Suprapubic skin (tissue), 4 donors: ENCODE measurements around the gene ANG. TPM values are rescaled to one million over a fixed set of nuclear protein-coding genes. Genes with fewer than 3 reads are reported as not detected.

Experiments used
- DNase-seq, 2 donors: peaks; one replicate each; pipeline ENCODE4 v3.0.0-alpha.2; 2019; ENCODE audit warnings: low spot score in 2 of 2
- H3K27ac ChIP-seq: fragments of 200-600 bp; sonication (generic); one replicate; pipeline ENCODE4 v1.5.1; 2019
- H3K27me3 ChIP-seq: fragments of 200-600 bp; sonication (generic); one replicate; pipeline ENCODE4 v1.5.1; 2019
- H3K36me3 ChIP-seq: fragments of 200-600 bp; sonication (generic); one replicate; pipeline ENCODE4 v1.5.1; 2019
- H3K4me1 ChIP-seq: fragments of 200-600 bp; sonication (generic); one replicate; pipeline ENCODE4 v1.5.1; 2019
- H3K4me3 ChIP-seq: fragments of 200-600 bp; sonication (generic); one replicate; pipeline ENCODE4 v1.5.1; 2019; ENCODE audit warnings: mild to moderate bottlenecking
- H3K9me3 ChIP-seq: fragments of 200-600 bp; sonication (generic); one replicate; pipeline ENCODE4 v1.5.1; 2019
- CTCF ChIP-seq, 2 donors: fragments of 200-600 bp in 1 of 2; fragments of 450-650 bp in 1 of 2; sonication (generic) in 1 of 2; IDR thresholded peaks; one replicate each; pipeline ENCODE4 v1.5.1; 2016 to 2019; ENCODE audit warnings: antibody characterized with exemption in 2 of 2, mild to moderate bottlenecking in 1 of 2, moderate library complexity in 1 of 2
- EP300 ChIP-seq: sonication (generic); formaldehyde crosslinking; IDR thresholded peaks from one replicate; pipeline ENCODE4 v1.6.1; 2017; ENCODE audit warnings: antibody characterized with exemption
- POLR2A ChIP-seq, 2 donors: fragments of 450-650 bp; IDR thresholded peaks; one replicate each; pipeline ENCODE4 v1.6.1; 2017; ENCODE audit warnings: antibody characterized with exemption in 2 of 2, mild to moderate bottlenecking in 2 of 2, moderate library complexity in 2 of 2
- POLR2AphosphoS5 ChIP-seq, 3 donors: sonication (generic); formaldehyde crosslinking; IDR thresholded peaks; one replicate each; pipeline ENCODE4 v1.6.1; 2017; ENCODE audit warnings: antibody characterized with exemption in 3 of 3
- WGBS: methylation state at CpG from one replicate; pipeline ENCODE4 v1.1.5; 2018; 5-methylcytosine and 5-hydroxymethylcytosine counted together
- total RNA-seq, 4 donors: library from RNA; depleted of rRNA; stranded (reverse); fragments of >200 nt; gene quantifications; one replicate each; pipeline ENCODE4 v1.1.0, GENCODE V29; 2016

Gene ANG
- total RNA-seq, 4 donors from 2014 or later, result 19.3 to 46.9 (median 27.1) TPM

GRCh38 chr14:20680363-20680762 is 8.2 kb upstream of the ANG start:
- no peak for DNase-seq
- WGBS, result 72% methylated on average over 7 of the region's 8 CpGs
- H3K36me3 ChIP-seq, result no peaks in the 10 kb centered on the region
- H3K27ac ChIP-seq, result no peak overlapping the region
- peaks cover 25% of the 10 kb centered on the region for H3K4me1 ChIP-seq
- TF ChIP-seq EP300 (no peak), POLR2A (IDR thresholded peaks at IDR 0.05) (no peak), CTCF (IDR thresholded peaks at IDR 0.05) (no peak), POLR2AphosphoS5 (IDR thresholded peaks at IDR 0.05) (no peak)
- no peaks in the 10 kb centered on the region for H3K27me3 ChIP-seq
- no peak overlapping the region for H3K4me3 ChIP-seq
- no peaks in the 10 kb centered on the region for H3K9me3 ChIP-seq

GRCh38 chr14:20680843-20681347 is 7.7 kb upstream of the ANG start:
- Histone ChIP-seq H3K4me3 (peak overlapping the region; percentile 71), H3K36me3 (no peaks in the 10 kb centered on the region), H3K4me1 (peaks cover 30% of the 10 kb centered on the region), H3K27me3 (no peaks in the 10 kb centered on the region), H3K9me3 (no peaks in the 10 kb centered on the region), H3K27ac (peak overlapping the region; percentile 97)
- DNase-seq, result no peak
- TF ChIP-seq POLR2AphosphoS5 (IDR thresholded peaks at IDR 0.05) (no peak), POLR2A (IDR thresholded peaks at IDR 0.05) (no peak), CTCF (IDR thresholded peaks at IDR 0.05) (no peak)
- 14% methylated on average over 7 of the region's 7 CpGs for WGBS

GRCh38 chr14:20681348-20682126 is 7.0 kb upstream of the ANG start:
- WGBS, result under 1% methylated on average over 25 of the region's 25 CpGs
- peak; percentile 87 to 90 for DNase-seq
- peaks cover 37% of the 10 kb centered on the region for H3K4me1 ChIP-seq
- H3K36me3 ChIP-seq, result no peaks in the 10 kb centered on the region
- peak overlapping the region; percentile 97 for H3K27ac ChIP-seq
- no peaks in the 10 kb centered on the region for H3K27me3 ChIP-seq
- H3K9me3 ChIP-seq, result no peaks in the 10 kb centered on the region
- H3K4me3 ChIP-seq, result peak overlapping the region; percentile 71
- TF ChIP-seq EP300 (no peak), POLR2A (IDR thresholded peaks at IDR 0.05) (no peak), CTCF (IDR thresholded peaks at IDR 0.05) (no peak), POLR2AphosphoS5 (IDR thresholded peaks at IDR 0.05) (peak in 1 of 3 donors; percentile 82)

- TF ChIP-seq POLR2AphosphoS5 (IDR thresholded peaks at IDR 0.05) (no peak), CTCF (IDR thresholded peaks at IDR 0.05) (no peak), EP300 (no peak), POLR2A (IDR thresholded peaks at IDR 0.05) (no peak)
- peak overlapping the region; percentile 97 for H3K27ac ChIP-seq
- peak overlapping the region; percentile 71 for H3K4me3 ChIP-seq
- no peaks in the 10 kb centered on the region for H3K9me3 ChIP-seq
- WGBS, result 1% methylated on average over 11 of the region's 11 CpGs
- H3K36me3 ChIP-seq, result no peaks in the 10 kb centered on the region
- no peak for DNase-seq
- H3K27me3 ChIP-seq, result no peaks in the 10 kb centered on the region
- H3K4me1 ChIP-seq, result peaks cover 42% of the 10 kb centered on the region
Observed at GRCh38 chr14:20682127-20682434, 6.5 kb upstream of the ANG start.

GRCh38 chr14:20682435-20683124 is 6.0 kb upstream of the ANG start:
- peak overlapping the region; percentile 71 for H3K4me3 ChIP-seq
- no peaks in the 10 kb centered on the region for H3K9me3 ChIP-seq
- H3K27me3 ChIP-seq, result no peaks in the 10 kb centered on the region
- peak; percentile 94 to 95 for DNase-seq
- WGBS, result 1% methylated on average over 10 of the region's 40 CpGs
- TF ChIP-seq CTCF (IDR thresholded peaks at IDR 0.05), result no peak
- TF ChIP-seq EP300, result no peak
- peak in 1 of 3 donors; percentile 40 for TF ChIP-seq POLR2AphosphoS5 (IDR thresholded peaks at IDR 0.05)
- peak; percentile 68 to 92 for TF ChIP-seq POLR2A (IDR thresholded peaks at IDR 0.05)
- H3K36me3 ChIP-seq, result no peaks in the 10 kb centered on the region
- peak overlapping the region; percentile 97 for H3K27ac ChIP-seq
- peaks cover 46% of the 10 kb centered on the region for H3K4me1 ChIP-seq
